AG04449 (cell line): ENCODE data around the gene WWC1.
A peak's percentile ranks its signal among the peaks of the same experiment; 100 is the strongest.

Experiments used
- CTCF ChIA-PET: fragments of 350-600 bp; formaldehyde crosslinking; extraction: SDS; loops from one replicate; lab custom pipeline; 2021; ENCODE audit warnings: antibody characterized with exemption; lab: Yijun Ruan, JAX
- POLR2A ChIA-PET: fragments of 400-600, 350-600 bp; formaldehyde crosslinking; extraction: SDS; loops from one replicate; lab custom pipeline; 2020; ENCODE audit warnings: antibody characterized with exemption, inconsistent platforms; lab: Yijun Ruan, JAX
- DNase-seq: peaks from one replicate; pipeline ENCODE4 v3.0.0-alpha.2; 2010; ENCODE audit warnings: low read depth, low spot score
- H3K4me3 ChIP-seq: 2 replicates; pipeline ENCODE4 v1.5.1; 2011; ENCODE audit warnings: low read depth, mild to moderate bottlenecking, control low read depth, low read length
- TF ChIP-seq, protein P1 (sequence below): IDR thresholded peaks from one replicate; pipeline ENCODE4 v1.5.1; 2011; ENCODE audit warnings: mild to moderate bottlenecking, moderate library complexity, low read length, control low read depth, inconsistent platforms; ENCODE audit not compliant: insufficient read depth; ENCODE audit errors: missing control alignments

The WWC1 gene

DNA sequence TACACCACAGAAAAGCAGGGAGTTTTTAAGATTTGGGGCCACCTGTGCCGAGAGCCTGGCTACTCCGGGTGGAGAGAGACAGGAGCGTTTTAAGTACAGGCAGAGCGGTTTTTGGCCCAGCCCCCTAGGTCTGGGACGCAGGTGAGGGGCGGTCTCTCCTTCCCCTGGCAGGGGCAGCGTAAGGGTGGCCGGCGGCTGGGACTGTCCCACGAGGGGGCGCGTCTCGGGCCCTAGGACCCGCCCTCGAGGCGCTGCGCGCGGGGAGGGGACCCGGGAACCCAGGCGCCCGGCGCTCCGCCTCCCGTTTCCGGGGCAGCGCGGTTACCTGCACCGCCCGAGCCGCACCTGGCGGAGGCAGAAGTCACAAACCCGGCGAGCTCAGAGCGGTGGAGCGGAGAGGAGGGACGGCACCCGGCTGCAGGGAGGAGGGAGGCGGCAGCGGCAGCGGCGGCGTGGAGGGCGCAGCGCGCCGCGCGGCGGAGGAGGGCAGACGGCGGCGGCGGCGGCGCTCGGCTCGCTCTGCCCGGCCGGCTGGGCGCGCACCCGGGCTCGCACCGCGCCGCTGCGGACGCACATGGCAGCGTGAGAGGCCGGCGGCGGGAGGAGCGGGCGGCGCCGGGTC lies at the start of gene WWC1:
Gene WWC1, plus strand, starts transcription at position 304 of the 622 bp plus-strand sequence. CDS start 508 bp downstream, outside the sequence.
- H3K4me3 ChIP-seq = peak within 1 kb of the TSS; percentile 68
- no peak for DNase-seq
- CTCF ChIA-PET = interaction anchor here (1.1 to 7.5 kb wide), 7 partner anchors 9 to 195 kb away, joined by 3 to 87 read pairs (median 5); partner anchors contain the start of gene RARS1
- TF ChIP-seq, protein P1, sequence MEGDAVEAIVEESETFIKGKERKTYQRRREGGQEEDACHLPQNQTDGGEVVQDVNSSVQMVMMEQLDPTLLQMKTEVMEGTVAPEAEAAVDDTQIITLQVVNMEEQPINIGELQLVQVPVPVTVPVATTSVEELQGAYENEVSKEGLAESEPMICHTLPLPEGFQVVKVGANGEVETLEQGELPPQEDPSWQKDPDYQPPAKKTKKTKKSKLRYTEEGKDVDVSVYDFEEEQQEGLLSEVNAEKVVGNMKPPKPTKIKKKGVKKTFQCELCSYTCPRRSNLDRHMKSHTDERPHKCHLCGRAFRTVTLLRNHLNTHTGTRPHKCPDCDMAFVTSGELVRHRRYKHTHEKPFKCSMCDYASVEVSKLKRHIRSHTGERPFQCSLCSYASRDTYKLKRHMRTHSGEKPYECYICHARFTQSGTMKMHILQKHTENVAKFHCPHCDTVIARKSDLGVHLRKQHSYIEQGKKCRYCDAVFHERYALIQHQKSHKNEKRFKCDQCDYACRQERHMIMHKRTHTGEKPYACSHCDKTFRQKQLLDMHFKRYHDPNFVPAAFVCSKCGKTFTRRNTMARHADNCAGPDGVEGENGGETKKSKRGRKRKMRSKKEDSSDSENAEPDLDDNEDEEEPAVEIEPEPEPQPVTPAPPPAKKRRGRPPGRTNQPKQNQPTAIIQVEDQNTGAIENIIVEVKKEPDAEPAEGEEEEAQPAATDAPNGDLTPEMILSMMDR = peak; percentile 27
- POLR2A ChIA-PET = interaction anchor here (1.2 kb wide), 1 partner anchor 75 kb away, joined by 4 read pairs; no protein-coding TSS in a partner anchor

DNA sequence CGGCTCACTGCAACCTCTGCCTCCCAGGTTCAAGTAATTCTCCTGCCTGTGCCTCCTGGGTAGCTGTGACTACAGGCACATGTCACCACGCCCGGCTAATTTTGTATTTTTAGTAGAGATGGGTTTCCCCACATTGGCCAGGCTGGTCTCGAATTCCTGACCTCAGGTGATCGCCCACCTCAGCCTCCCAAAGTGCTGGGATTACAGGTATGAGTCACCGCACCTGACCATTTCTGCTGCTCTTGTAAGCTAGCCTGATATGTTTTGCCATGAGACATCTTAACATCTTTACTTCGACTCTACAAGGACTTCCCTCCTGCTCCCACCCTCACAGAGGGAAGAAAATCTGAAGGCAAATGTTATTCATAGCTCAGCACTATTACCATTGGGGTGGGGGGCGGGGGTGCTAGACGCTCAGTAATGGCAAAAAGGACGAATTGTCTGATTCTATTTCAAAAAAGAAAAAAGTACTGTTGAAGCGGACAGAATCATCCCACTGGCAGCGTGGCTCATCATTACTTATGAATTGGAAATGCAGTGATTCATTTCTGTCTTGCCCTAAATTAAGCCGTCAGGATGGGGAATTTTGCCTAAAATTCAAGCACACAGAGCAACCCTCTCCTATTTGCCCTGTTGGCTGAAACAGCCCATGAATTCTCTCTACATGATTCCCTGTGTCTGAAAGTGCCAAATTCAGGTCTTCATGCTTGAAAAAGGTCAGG lies 46.4 kb upstream of the WWC1 start:
- TF ChIP-seq, protein P1 = no peak
- POLR2A ChIA-PET = no interaction called here
- no peak overlapping the region for H3K4me3 ChIP-seq
- DNase-seq = no peak
- CTCF ChIA-PET = interaction anchor here (0.9 kb wide), 1 partner anchor 25 kb away, joined by 3 read pairs; no protein-coding TSS in a partner anchor

DNA sequence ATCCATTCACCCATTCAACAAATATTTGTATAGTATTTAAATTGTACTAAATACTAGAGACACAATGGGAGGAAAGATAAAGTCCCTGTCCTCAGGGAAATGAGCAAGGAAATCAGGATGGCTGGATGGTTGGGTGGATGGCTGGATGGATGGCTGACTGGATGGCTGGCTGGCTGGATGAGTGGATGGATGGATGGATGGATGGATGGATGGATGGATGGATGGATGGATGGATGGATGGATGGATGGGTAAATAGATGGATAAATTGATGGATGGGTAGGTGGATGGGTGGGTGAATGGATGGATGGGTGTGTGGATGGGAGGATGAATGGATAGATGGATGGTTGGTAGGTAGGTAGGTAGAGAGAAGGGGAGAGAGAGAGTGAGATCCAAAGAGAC lies 41.5 kb upstream of the WWC1 start:
- ChIA-PET CTCF (interaction anchor here (0.6 kb wide), 1 partner anchor 256 kb away, joined by 3 read pairs; no protein-coding TSS in a partner anchor), POLR2A (no interaction called here)
- H3K4me3 ChIP-seq = no peak overlapping the region
- TF ChIP-seq, protein P1 = no peak
- no peak for DNase-seq

- TF ChIP-seq, protein P1 = no peak
- POLR2A ChIA-PET = no interaction called here
Observed at GRCh38 chr5:168251259-168251658, 40.2 kb upstream of the WWC1 start.

GRCh38 chr5:168254013-168254693 lies 37.3 kb upstream of the WWC1 start:
- ChIA-PET POLR2A (no interaction called here), CTCF (interaction anchor here (0.7 to 2.0 kb wide), 4 partner anchors 10 to 34 kb away, joined by 3 to 6 read pairs (median 3); no protein-coding TSS in a partner anchor)
- DNase-seq = no peak
- H3K4me3 ChIP-seq = no peak overlapping the region
- TF ChIP-seq, protein P1 = no peak

More at GRCh38 chr5:168251259-168251658, 40.2 kb upstream of the WWC1 start:
- no peak for DNase-seq
- CTCF ChIA-PET = interaction anchor here (1.5 kb wide), 1 partner anchor 31 kb away, joined by 3 read pairs; no protein-coding TSS in a partner anchor
- H3K4me3 ChIP-seq = no peak overlapping the region
